Left lung (tissue), 10 donors: ENCODE results near the gene ZNF536. TPM values are rescaled to one million over a fixed set of nuclear protein-coding genes. Genes with fewer than 3 reads are reported as not detected.

ENCODE experiments used
- ATAC-seq: fragments of 200-7000 bp; cut with Tn5 transposase; one replicate; pipeline ENCODE4 v1.9.1; 2020; ENCODE audit warnings: moderate library complexity
- DNase-seq, 4 donors: peaks; one replicate each; pipeline ENCODE4 v3.0.0-alpha.2; 2013 to 2020
- H3K27ac ChIP-seq, 2 donors: fragments of 200-600 bp; sonication (generic) in 1 of 2; one replicate each; pipeline versions ENCODE4 v1.5.0 to v1.8.0; 2020 to 2021
- H3K27me3 ChIP-seq, 2 donors: fragments of 200-600 bp; sonication (generic) in 1 of 2; one replicate each; pipeline versions ENCODE4 v1.5.0 to v1.8.0; 2020 to 2021
- H3K36me3 ChIP-seq, 2 donors: fragments of 200-600 bp; sonication (generic) in 1 of 2; one replicate each; pipeline versions ENCODE4 v1.5.0 to v1.8.0; 2020 to 2021
- H3K4me1 ChIP-seq, 2 donors: fragments of 200-600 bp; one replicate each; pipeline ENCODE4 v1.8.0; 2021
- H3K4me3 ChIP-seq, 2 donors: fragments of 200-600 bp; sonication (generic) in 1 of 2; one replicate each; pipeline versions ENCODE4 v1.5.0 to v1.8.0; 2020 to 2021; ENCODE audit warnings: mild to moderate bottlenecking in 1 of 2
- H3K9me3 ChIP-seq, 2 donors: fragments of 200-600 bp; sonication (generic) in 1 of 2; one replicate each; pipeline versions ENCODE4 v1.5.0 to v1.8.0; 2020 to 2021
- intact Hi-C, 2 donors: fragments of 100-400 bp; cut with DNase I; formaldehyde crosslinking; loops; one replicate each; pipeline versions ENCODE4 v1.11.2 to v1.14.2; 2022
- polyA plus RNA-seq, 6 donors: library from polyadenylated mRNA; unstranded; fragments of 120-200 nt; gene quantifications; one replicate each; pipeline ENCODE4 v1.2.1, GENCODE V29; 2013; ENCODE audit not compliant: insufficient read length in 6 of 6
- total RNA-seq, 2 donors: library from RNA; stranded (reverse); fragmentation: NEBNext Ultra II Directional; extraction: Animal tissue kit (Norgen Biotek cat#: 25700); gene quantifications; one replicate each; pipeline ENCODE4 v1.2.1, GENCODE V29; 2021
- TF ChIP-seq, protein P1 (sequence below), 2 donors: fragments of 200-600 bp; sonication (generic) in 1 of 2; IDR thresholded peaks; one replicate each; pipeline versions ENCODE4 v1.5.0 to v1.8.0; 2021; ENCODE audit warnings: antibody characterized with exemption in 2 of 2
- donor health status: DM: no; HTN: yes; CAD: no.
- donor health status: DM: no; HTN: no; CAD: no.

Gene ZNF536
- total and polyA plus RNA-seq, 8 donors, result 0.50 to 6.5 (median 3.6) TPM

DNA sequence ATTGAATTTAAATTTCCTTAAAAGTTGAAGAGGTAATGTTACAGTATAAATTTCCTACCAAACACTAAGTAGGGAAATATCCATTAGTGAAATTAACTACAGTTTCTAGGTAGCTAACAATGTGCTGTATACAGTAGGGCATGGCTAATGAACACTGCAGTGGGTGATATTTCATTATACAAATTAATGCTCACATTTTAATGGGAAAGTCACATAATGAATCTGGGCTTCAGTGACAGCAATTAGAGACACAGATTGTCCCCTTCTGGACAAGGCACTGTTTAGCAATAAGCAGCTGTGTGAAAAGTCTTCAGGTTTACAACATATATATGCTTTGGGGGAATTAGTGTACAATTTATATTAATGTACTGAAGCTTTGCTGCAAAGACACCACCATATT is 169.4 kb downstream of the ZNF536 start:
- Histone ChIP-seq H3K27me3 (peaks cover 0 to 13% of the 10 kb centered on the region in 2 donors), H3K4me1 (no peaks in the 10 kb centered on the region), H3K36me3 (no peaks in the 10 kb centered on the region), H3K9me3 (no peaks in the 10 kb centered on the region), H3K4me3 (no peak overlapping the region), H3K27ac (no peak overlapping the region)
- TF ChIP-seq, protein P1, sequence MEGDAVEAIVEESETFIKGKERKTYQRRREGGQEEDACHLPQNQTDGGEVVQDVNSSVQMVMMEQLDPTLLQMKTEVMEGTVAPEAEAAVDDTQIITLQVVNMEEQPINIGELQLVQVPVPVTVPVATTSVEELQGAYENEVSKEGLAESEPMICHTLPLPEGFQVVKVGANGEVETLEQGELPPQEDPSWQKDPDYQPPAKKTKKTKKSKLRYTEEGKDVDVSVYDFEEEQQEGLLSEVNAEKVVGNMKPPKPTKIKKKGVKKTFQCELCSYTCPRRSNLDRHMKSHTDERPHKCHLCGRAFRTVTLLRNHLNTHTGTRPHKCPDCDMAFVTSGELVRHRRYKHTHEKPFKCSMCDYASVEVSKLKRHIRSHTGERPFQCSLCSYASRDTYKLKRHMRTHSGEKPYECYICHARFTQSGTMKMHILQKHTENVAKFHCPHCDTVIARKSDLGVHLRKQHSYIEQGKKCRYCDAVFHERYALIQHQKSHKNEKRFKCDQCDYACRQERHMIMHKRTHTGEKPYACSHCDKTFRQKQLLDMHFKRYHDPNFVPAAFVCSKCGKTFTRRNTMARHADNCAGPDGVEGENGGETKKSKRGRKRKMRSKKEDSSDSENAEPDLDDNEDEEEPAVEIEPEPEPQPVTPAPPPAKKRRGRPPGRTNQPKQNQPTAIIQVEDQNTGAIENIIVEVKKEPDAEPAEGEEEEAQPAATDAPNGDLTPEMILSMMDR (IDR thresholded peaks at IDR 0.05), result no peak
- no peak for DNase-seq
- intact Hi-C loops, result no loop called here
- no peak for ATAC-seq

DNA sequence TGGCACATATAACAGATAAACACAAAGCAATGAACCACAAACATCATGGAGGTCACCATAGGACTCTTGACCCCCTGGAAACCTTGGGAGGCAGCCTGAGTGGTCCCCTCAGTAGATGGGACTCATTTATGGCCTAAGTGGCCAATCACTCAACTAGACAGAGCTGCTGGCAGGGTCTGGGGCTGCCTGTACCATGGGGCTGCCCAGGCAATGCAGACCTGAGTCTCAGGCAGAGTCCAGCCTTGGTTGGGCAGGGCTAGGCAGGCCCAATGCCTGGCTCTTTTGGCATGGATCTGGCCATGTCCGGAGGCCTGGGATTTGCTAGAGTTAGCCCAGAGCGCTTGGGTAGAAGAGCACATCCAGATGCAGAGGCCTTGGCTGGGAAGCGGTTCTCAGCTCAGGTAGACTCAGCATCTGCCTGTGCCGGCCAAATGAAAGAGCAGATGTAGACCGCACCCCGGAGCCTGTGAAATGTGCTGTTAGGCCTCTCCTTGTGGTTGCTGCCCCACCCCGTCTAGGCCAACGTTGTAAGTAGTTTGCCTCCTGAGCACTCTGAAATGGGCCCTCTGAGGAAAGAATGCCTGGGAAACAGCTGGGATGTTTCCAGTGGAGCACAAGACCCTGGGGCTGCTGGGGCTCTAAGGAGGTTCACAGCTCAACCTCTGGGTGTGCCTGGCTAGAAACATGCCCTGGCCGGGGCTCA is 171.2 kb downstream of the ZNF536 start:
- H3K4me1 ChIP-seq, result no peaks in the 10 kb centered on the region
- H3K27me3 ChIP-seq, result peaks cover 0 to 13% of the 10 kb centered on the region in 2 donors
- TF ChIP-seq, protein P1 (IDR thresholded peaks at IDR 0.05), result no peak
- ATAC-seq (no peak), DNase-seq (no peak)
- no peaks in the 10 kb centered on the region for H3K9me3 ChIP-seq
- intact Hi-C loops, result no loop called here
- H3K36me3 ChIP-seq, result no peaks in the 10 kb centered on the region
- no peak overlapping the region for H3K27ac ChIP-seq
- no peak overlapping the region for H3K4me3 ChIP-seq

DNA sequence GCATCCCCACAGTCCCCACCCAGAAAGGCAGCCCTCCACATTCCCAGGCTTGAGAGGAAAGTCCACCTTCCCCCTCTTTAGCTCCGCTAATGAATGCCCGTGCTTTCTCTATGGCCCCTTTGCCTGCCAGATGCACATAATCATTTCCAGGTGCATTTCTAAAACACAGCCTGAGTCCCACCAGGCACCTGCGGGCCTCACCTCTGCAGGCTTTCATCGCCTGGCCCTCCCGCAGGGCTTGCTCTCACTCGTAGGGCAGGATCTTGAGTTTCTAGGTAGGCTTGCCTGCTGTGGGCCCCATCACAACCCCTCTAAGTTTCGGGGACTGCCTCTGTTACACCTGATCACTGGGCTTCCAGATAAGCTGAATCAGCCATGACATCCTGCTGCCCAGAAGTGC is 173.6 kb downstream of the ZNF536 start:
- intact Hi-C loops, result no loop called here
- Histone ChIP-seq H3K27me3 (peaks cover 0 to under 1% of the 10 kb centered on the region in 2 donors), H3K4me3 (no peak overlapping the region), H3K27ac (no peak overlapping the region), H3K9me3 (no peaks in the 10 kb centered on the region), H3K36me3 (no peaks in the 10 kb centered on the region), H3K4me1 (no peaks in the 10 kb centered on the region)
- TF ChIP-seq, protein P1 (IDR thresholded peaks at IDR 0.05), result no peak
- ATAC-seq (no peak), DNase-seq (no peak)

DNA sequence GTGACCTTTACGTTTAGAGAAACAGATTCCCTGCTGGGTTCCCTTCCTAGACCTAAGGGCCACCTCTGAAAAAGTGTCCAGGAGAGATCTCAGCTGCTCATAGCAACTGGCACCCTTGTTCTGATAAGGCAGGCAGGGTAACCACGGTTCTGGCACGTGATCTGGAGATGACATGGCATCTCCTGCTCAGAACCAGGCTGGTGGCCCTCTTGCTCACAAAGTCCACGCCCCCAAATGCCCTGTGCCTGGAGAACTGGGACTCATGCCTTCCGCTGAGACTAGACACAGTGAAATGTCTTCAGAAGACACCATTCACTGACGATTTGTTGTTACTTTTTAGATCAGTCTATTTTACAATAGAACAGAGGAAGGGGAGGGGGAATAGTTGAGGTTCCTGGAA is 174.1 kb downstream of the ZNF536 start:
- H3K27ac ChIP-seq, result no peak overlapping the region
- DNase-seq (no peak), ATAC-seq (no peak)
- no peak overlapping the region for H3K4me3 ChIP-seq
- no peaks in the 10 kb centered on the region for H3K4me1 ChIP-seq
- TF ChIP-seq, protein P1 (IDR thresholded peaks at IDR 0.05), result no peak
- H3K27me3 ChIP-seq, result no peaks in the 10 kb centered on the region
- intact Hi-C loops, result no loop called here
- H3K9me3 ChIP-seq, result no peaks in the 10 kb centered on the region
- H3K36me3 ChIP-seq, result no peaks in the 10 kb centered on the region

GRCh38 chr19:30547246-30547645 is 175.1 kb downstream of the ZNF536 start:
- no peaks in the 10 kb centered on the region for H3K4me1 ChIP-seq
- no peak overlapping the region for H3K27ac ChIP-seq
- no peaks in the 10 kb centered on the region for H3K27me3 ChIP-seq
- intact Hi-C loops, result no loop called here
- DNase-seq (peak in 1 of 4 donors; percentile 16), ATAC-seq (no peak)
- H3K36me3 ChIP-seq, result no peaks in the 10 kb centered on the region
- H3K4me3 ChIP-seq, result no peak overlapping the region
- H3K9me3 ChIP-seq, result no peaks in the 10 kb centered on the region
- TF ChIP-seq, protein P1 (IDR thresholded peaks at IDR 0.05), result no peak
